Chondrocyte (in vitro differentiated cells): ENCODE measurements around the gene NT5DC4. TPM values are rescaled to one million over a fixed set of nuclear protein-coding genes. Genes with fewer than 3 reads are reported as not detected.

Experiments
- DNase-seq: peaks from one replicate; pipeline ENCODE4 v3.0.0; 2021; ENCODE audit warnings: mixed read lengths, low spot score
- H3K27ac Mint-ChIP-seq: one replicate; pipeline ENCODE4 v1.8.0; 2021; ENCODE audit warnings: mild to moderate bottlenecking, moderate library complexity, mixed read lengths; ENCODE audit not compliant: unreplicated experiment
- H3K27me3 Mint-ChIP-seq: 2 replicates; pipeline ENCODE4 v1.8.0; 2021; ENCODE audit warnings: low read depth, mixed read lengths
- H3K36me3 Mint-ChIP-seq: 2 replicates; pipeline ENCODE4 v1.8.0; 2021; ENCODE audit warnings: low read depth, mixed read lengths
- H3K4me1 Mint-ChIP-seq: 2 replicates; pipeline ENCODE4 v1.8.0; 2021; ENCODE audit warnings: low read depth, mild to moderate bottlenecking, mixed read lengths
- H3K4me3 Mint-ChIP-seq: one replicate; pipeline ENCODE4 v1.8.0; 2021; ENCODE audit warnings: mild to moderate bottlenecking, moderate library complexity, mixed read lengths; ENCODE audit not compliant: unreplicated experiment
- H3K9me3 Mint-ChIP-seq: 2 replicates; pipeline ENCODE4 v1.8.0; 2021; ENCODE audit warnings: low read depth, mixed read lengths
- total RNA-seq: library from RNA; stranded (reverse); gene quantifications from 3 replicates; pipeline ENCODE4 v1.2.1, GENCODE V29; 2021
- TF ChIP-seq, protein P1 (sequence below): fragments of 200-600 bp; sonication (generic); IDR thresholded peaks from 2 replicates; pipeline ENCODE4 v1.5.0; 2021; ENCODE audit warnings: antibody characterized with exemption, mild to moderate bottlenecking, moderate library complexity

Gene NT5DC4
- total RNA-seq, 1 donor from 2014 or later: not detected

- TF ChIP-seq, protein P1, sequence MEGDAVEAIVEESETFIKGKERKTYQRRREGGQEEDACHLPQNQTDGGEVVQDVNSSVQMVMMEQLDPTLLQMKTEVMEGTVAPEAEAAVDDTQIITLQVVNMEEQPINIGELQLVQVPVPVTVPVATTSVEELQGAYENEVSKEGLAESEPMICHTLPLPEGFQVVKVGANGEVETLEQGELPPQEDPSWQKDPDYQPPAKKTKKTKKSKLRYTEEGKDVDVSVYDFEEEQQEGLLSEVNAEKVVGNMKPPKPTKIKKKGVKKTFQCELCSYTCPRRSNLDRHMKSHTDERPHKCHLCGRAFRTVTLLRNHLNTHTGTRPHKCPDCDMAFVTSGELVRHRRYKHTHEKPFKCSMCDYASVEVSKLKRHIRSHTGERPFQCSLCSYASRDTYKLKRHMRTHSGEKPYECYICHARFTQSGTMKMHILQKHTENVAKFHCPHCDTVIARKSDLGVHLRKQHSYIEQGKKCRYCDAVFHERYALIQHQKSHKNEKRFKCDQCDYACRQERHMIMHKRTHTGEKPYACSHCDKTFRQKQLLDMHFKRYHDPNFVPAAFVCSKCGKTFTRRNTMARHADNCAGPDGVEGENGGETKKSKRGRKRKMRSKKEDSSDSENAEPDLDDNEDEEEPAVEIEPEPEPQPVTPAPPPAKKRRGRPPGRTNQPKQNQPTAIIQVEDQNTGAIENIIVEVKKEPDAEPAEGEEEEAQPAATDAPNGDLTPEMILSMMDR: no peak
- Mint-ChIP-seq H3K27ac (no peak overlapping the region), H3K36me3 (no peaks in the 10 kb centered on the region)
Observed at GRCh38 chr2:112755444-112755843, 34.6 kb downstream of the NT5DC4 start.

GRCh38 chr2:112756207-112756606, 35.4 kb downstream of the NT5DC4 start:
- TF ChIP-seq, protein P1: no peak
- Mint-ChIP-seq H3K4me3 (no peak overlapping the region), H3K4me1 (peaks cover 29% of the 10 kb centered on the region)

More at GRCh38 chr2:112755444-112755843, 34.6 kb downstream of the NT5DC4 start:
- no peaks in the 10 kb centered on the region for H3K27me3 Mint-ChIP-seq
- H3K9me3 Mint-ChIP-seq: no peaks in the 10 kb centered on the region
- peaks cover 26% of the 10 kb centered on the region for H3K4me1 Mint-ChIP-seq
- DNase-seq: no peak
- no peak overlapping the region for H3K4me3 Mint-ChIP-seq

GRCh38 chr2:112757265-112757664, 36.4 kb downstream of the NT5DC4 start:
- Mint-ChIP-seq H3K27me3 (no peaks in the 10 kb centered on the region), H3K9me3 (no peaks in the 10 kb centered on the region), H3K4me1 (peaks cover 29% of the 10 kb centered on the region), H3K4me3 (no peak overlapping the region), H3K36me3 (no peaks in the 10 kb centered on the region), H3K27ac (no peak overlapping the region)
- TF ChIP-seq, protein P1: no peak
- no peak for DNase-seq

More at GRCh38 chr2:112756207-112756606, 35.4 kb downstream of the NT5DC4 start:
- Mint-ChIP-seq H3K27me3 (no peaks in the 10 kb centered on the region), H3K36me3 (no peaks in the 10 kb centered on the region), H3K27ac (no peak overlapping the region), H3K9me3 (no peaks in the 10 kb centered on the region)
- DNase-seq: no peak

DNA sequence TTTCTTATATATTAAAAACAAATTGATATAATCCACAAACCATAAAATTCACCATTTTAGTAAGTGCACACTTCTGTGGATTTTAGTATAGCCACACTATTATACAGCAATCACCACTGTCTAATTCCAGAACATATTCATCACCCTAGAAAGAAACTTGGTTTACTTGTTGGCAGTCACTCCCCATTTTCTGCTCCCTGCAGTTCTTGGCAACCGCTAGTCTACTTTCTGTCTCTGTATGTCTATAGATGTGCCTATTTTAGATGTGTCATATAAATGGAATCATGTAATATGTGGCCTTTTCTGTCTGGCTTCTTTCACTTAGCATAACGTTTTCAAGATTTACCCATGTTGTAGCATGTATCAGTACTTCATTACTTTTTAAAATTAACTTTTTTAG, 37.9 kb downstream of the NT5DC4 start:
- TF ChIP-seq, protein P1: no peak
- no peaks in the 10 kb centered on the region for H3K9me3 Mint-ChIP-seq
- H3K36me3 Mint-ChIP-seq: no peaks in the 10 kb centered on the region
- no peaks in the 10 kb centered on the region for H3K27me3 Mint-ChIP-seq
- no peak for DNase-seq
- H3K4me1 Mint-ChIP-seq: peaks cover 30% of the 10 kb centered on the region
- no peak overlapping the region for H3K4me3 Mint-ChIP-seq
- peak overlapping the region; percentile 49 for H3K27ac Mint-ChIP-seq

- Mint-ChIP-seq H3K4me1 (peaks cover 40% of the 10 kb centered on the region), H3K4me3 (no peak overlapping the region), H3K27me3 (no peaks in the 10 kb centered on the region), H3K27ac (no peak overlapping the region), H3K9me3 (no peaks in the 10 kb centered on the region), H3K36me3 (no peaks in the 10 kb centered on the region)
- no peak for DNase-seq
- TF ChIP-seq, protein P1: no peak
Observed at GRCh38 chr2:112760149-112760548, 39.3 kb downstream of the NT5DC4 start.
